H9 (cell line): Measurements from ENCODE around the gene OR2M2. TPM values are rescaled to one million over a fixed set of nuclear protein-coding genes. Genes with fewer than 3 reads are reported as not detected.

Source experiments
- DNase-seq: peaks from one replicate; pipeline ENCODE4 v3.0.0-alpha.2; 2017
- H2AFZ ChIP-seq: one replicate; pipeline ENCODE4 v1.6.1; 2013; ENCODE audit warnings: mild to moderate bottlenecking, low read length, control low read depth, moderate library complexity
- H2AK5ac ChIP-seq: 2 replicates; pipeline ENCODE4 v1.6.1; 2013; ENCODE audit warnings: low read length, control low read depth, mixed read lengths; ENCODE audit not compliant: insufficient read length
- H2BK120ac ChIP-seq: one replicate; pipeline ENCODE4 v1.6.1; 2013; ENCODE audit warnings: low read depth, mild to moderate bottlenecking, low read length, control low read depth, inconsistent platforms; ENCODE audit not compliant: poor library complexity, severe bottlenecking
- H2BK12ac ChIP-seq: 2 replicates; pipeline ENCODE4 v1.6.1; 2013; ENCODE audit warnings: low read length, control low read depth, mixed read lengths, low read depth; ENCODE audit not compliant: insufficient read length
- H2BK15ac ChIP-seq: 2 replicates; pipeline ENCODE4 v1.6.1; 2013; ENCODE audit warnings: low read depth, low read length, control low read depth
- H2BK20ac ChIP-seq: one replicate; pipeline ENCODE4 v1.6.1; 2013; ENCODE audit warnings: low read depth, mild to moderate bottlenecking, low read length, control low read depth, inconsistent platforms; ENCODE audit not compliant: poor library complexity, severe bottlenecking
- H2BK5ac ChIP-seq: 2 replicates; pipeline ENCODE4 v1.6.1; 2013; ENCODE audit warnings: low read length, control low read depth, mixed read lengths; ENCODE audit not compliant: insufficient read length
- H3K14ac ChIP-seq: 2 replicates; pipeline ENCODE4 v1.6.1; 2013; ENCODE audit warnings: low read length, control low read depth; ENCODE audit not compliant: insufficient read depth
- H3K18ac ChIP-seq: 2 replicates; pipeline ENCODE4 v1.6.1; 2013; ENCODE audit warnings: low read depth, mild to moderate bottlenecking, mixed read lengths, low read length, control low read depth; ENCODE audit not compliant: insufficient read length
- H3K23ac ChIP-seq: 2 replicates; pipeline ENCODE4 v1.6.1; 2013; ENCODE audit warnings: low read length, control low read depth, mixed read lengths, low read depth; ENCODE audit not compliant: insufficient read length
- H3K23me2 ChIP-seq: 2 replicates; pipeline ENCODE4 v1.6.1; 2013; ENCODE audit warnings: low read depth, mild to moderate bottlenecking, mixed read lengths, low read length, control low read depth; ENCODE audit not compliant: insufficient read length, poor library complexity, severe bottlenecking
- H3K27ac ChIP-seq: 2 replicates; pipeline ENCODE4 v1.5.1; 2013; ENCODE audit warnings: low read length, control low read depth, mixed read lengths, low read depth; ENCODE audit not compliant: insufficient read length
- H3K27me3 ChIP-seq: 2 replicates; pipeline ENCODE4 v1.6.1; 2013; ENCODE audit warnings: low read length, control low read depth, inconsistent platforms; ENCODE audit not compliant: insufficient read depth
- H3K4ac ChIP-seq: 2 replicates; pipeline ENCODE4 v1.6.1; 2013; ENCODE audit warnings: low read depth, mild to moderate bottlenecking, control low read depth, inconsistent platforms, low read length, moderate library complexity
- H3K4me1 ChIP-seq: 2 replicates; pipeline ENCODE4 v1.6.1; 2013; ENCODE audit warnings: low read length, control low read depth, inconsistent platforms; ENCODE audit not compliant: insufficient read depth
- H3K4me2 ChIP-seq: 2 replicates; pipeline ENCODE4 v1.6.1; 2013; ENCODE audit warnings: low read length, control low read depth, mixed read lengths; ENCODE audit not compliant: insufficient read length, insufficient read depth
- H3K56ac ChIP-seq: 2 replicates; pipeline ENCODE4 v1.6.1; 2013; ENCODE audit warnings: low read depth, mild to moderate bottlenecking, mixed read lengths, low read length, control low read depth; ENCODE audit not compliant: insufficient read length
- H3K79me1 ChIP-seq: 2 replicates; pipeline ENCODE4 v1.6.1; 2013; ENCODE audit warnings: low read depth, mild to moderate bottlenecking, moderate library complexity, low read length, control low read depth, inconsistent platforms; ENCODE audit not compliant: insufficient read depth, poor library complexity, severe bottlenecking
- H3K79me2 ChIP-seq: 2 replicates; pipeline ENCODE4 v1.6.1; 2013; ENCODE audit warnings: low read length, control low read depth, inconsistent platforms; ENCODE audit not compliant: insufficient read depth
- H3K9ac ChIP-seq: 2 replicates; pipeline ENCODE4 v1.6.1; 2013; ENCODE audit warnings: low read length, control low read depth, mixed read lengths; ENCODE audit not compliant: insufficient read length; ENCODE audit errors: extremely low read depth
- H3K9me3 ChIP-seq: one replicate; pipeline ENCODE4 v1.6.1; 2013; ENCODE audit warnings: low read depth, low read length, inconsistent platforms; ENCODE audit not compliant: control insufficient read depth
- H3T11ph ChIP-seq: one replicate; pipeline ENCODE4 v1.6.1; 2013; ENCODE audit warnings: mild to moderate bottlenecking, low read length, control low read depth, inconsistent platforms
- H4K20me1 ChIP-seq: one replicate; pipeline ENCODE4 v1.6.1; 2013; ENCODE audit not compliant: control insufficient read depth, insufficient read length, insufficient read depth
- H4K5ac ChIP-seq: 2 replicates; pipeline ENCODE4 v1.6.1; 2013; ENCODE audit warnings: low read depth, mild to moderate bottlenecking, mixed read lengths, low read length, control low read depth; ENCODE audit not compliant: insufficient read length
- H4K8ac ChIP-seq: replicated peaks from 2 replicates; pipeline ENCODE4 v1.6.1; 2013; ENCODE audit warnings: low read length, control low read depth, mixed read lengths, low read depth; ENCODE audit not compliant: insufficient read length
- H4K91ac ChIP-seq: 2 replicates; pipeline ENCODE4 v1.6.1; 2013; ENCODE audit warnings: low read depth, mild to moderate bottlenecking, moderate library complexity, mixed read lengths, low read length, control low read depth; ENCODE audit not compliant: insufficient read length
- H3K27ac Mint-ChIP-seq, 3 experiments: 2 replicates in 2 of 3; 3 replicates in 1 of 3; pipeline ENCODE4 v1.8.0; 2020 to 2021; ENCODE audit warnings: mixed read lengths in 3 of 3, mild to moderate bottlenecking in 1 of 3, moderate library complexity in 1 of 3
- H3K27me3 Mint-ChIP-seq: 2 replicates; pipeline ENCODE4 v1.8.0; 2021; ENCODE audit warnings: low read depth, mild to moderate bottlenecking, moderate library complexity, mixed read lengths
- H3K36me3 Mint-ChIP-seq, 3 experiments: 2 replicates in 2 of 3; 3 replicates in 1 of 3; pipeline ENCODE4 v1.8.0; 2020 to 2021; ENCODE audit warnings: low read depth in 3 of 3, mixed read lengths in 3 of 3; ENCODE audit not compliant: insufficient read depth in 1 of 3
- H3K4me1 Mint-ChIP-seq, 2 experiments: 2 replicates each; pipeline ENCODE4 v1.8.0; 2020; ENCODE audit warnings: mixed read lengths in 2 of 2
- H3K4me3 Mint-ChIP-seq, 2 experiments: 2 replicates in 1 of 2; 3 replicates in 1 of 2; pipeline ENCODE4 v1.8.0; 2020 to 2021; ENCODE audit warnings: mild to moderate bottlenecking in 2 of 2, mixed read lengths in 2 of 2, moderate library complexity in 1 of 2
- H3K9me3 Mint-ChIP-seq, 2 experiments: 2 replicates in 1 of 2; 3 replicates in 1 of 2; pipeline ENCODE4 v1.8.0; 2020; ENCODE audit warnings: mild to moderate bottlenecking in 2 of 2, mixed read lengths in 2 of 2, moderate library complexity in 1 of 2
- CTCF ChIP-seq: fragments of 200-600 bp; sonication (generic); conservative IDR thresholded peaks from 3 replicates; pipeline ENCODE4 v1.8.0; 2021; ENCODE audit warnings: antibody characterized with exemption, mild to moderate bottlenecking
- WGBS: extraction: QIAGEN DNeasy Blood & Tissue Kit; methylation state at CpG from one replicate; pipeline ENCODE4 v1.1.7; 2013; ENCODE audit warnings: missing lambda C conversion rate, low lambda C conversion rate, mixed read lengths; ENCODE audit not compliant: insufficient read length; ENCODE audit errors: extremely low coverage; 5-methylcytosine and 5-hydroxymethylcytosine counted together
- total RNA-seq: library from RNA; stranded (reverse); gene quantifications from 2 replicates; pipeline ENCODE4 v1.2.1, GENCODE V29; 2021

OR2M2 gene
- total RNA-seq, 1 experiment from 2014 or later = not detected

- no peak overlapping the region for H2BK120ac ChIP-seq
- H2BK5ac ChIP-seq = no peak overlapping the region
- H3K56ac ChIP-seq = no peak overlapping the region
- Mint-ChIP-seq H3K9me3 (peaks cover 85 to 87% of the 10 kb centered on the region in 2 experiments), H3K4me3 (no peak overlapping the region), H3K27me3 (peaks cover 3% of the 10 kb centered on the region), H3K27ac (no peak overlapping the region), H3K36me3 (peaks cover 2 to 37% (median 16%) of the 10 kb centered on the region in 3 experiments; a peak in 5 of 7 replicates), H3K4me1 (no peaks in the 10 kb centered on the region)
- H3K4me2 ChIP-seq = no peak overlapping the region
- no peak overlapping the region for H4K5ac ChIP-seq
- H3K9ac ChIP-seq = no peak overlapping the region
- no peak overlapping the region for H4K8ac ChIP-seq
- H2BK20ac ChIP-seq = no peak overlapping the region
- no peak overlapping the region for H3K27ac ChIP-seq
- H3K23ac ChIP-seq = no peak overlapping the region
- no peak overlapping the region for H3K4ac ChIP-seq
- no peak overlapping the region for H2BK12ac ChIP-seq
- no peaks in the 10 kb centered on the region for H3K23me2 ChIP-seq
- no peaks in the 10 kb centered on the region for H3K27me3 ChIP-seq
- H4K20me1 ChIP-seq = no peaks in the 10 kb centered on the region
- H3K4me1 ChIP-seq = no peaks in the 10 kb centered on the region
- no peak for DNase-seq
- no peak overlapping the region for H2AFZ ChIP-seq
- WGBS = no CpG with 5 or more reads among the region's 11 CpGs
- no peaks in the 10 kb centered on the region for H3K79me1 ChIP-seq
- H3K18ac ChIP-seq = no peak overlapping the region
- H2BK15ac ChIP-seq = no peak overlapping the region
- no peak overlapping the region for H3K14ac ChIP-seq
- no peak overlapping the region for H3T11ph ChIP-seq
- no peak overlapping the region for H2AK5ac ChIP-seq
- no peak for TF ChIP-seq CTCF
- H3K79me2 ChIP-seq = no peaks in the 10 kb centered on the region
- H3K9me3 ChIP-seq = peaks cover 49% of the 10 kb centered on the region
- H4K91ac ChIP-seq = no peak overlapping the region
Observed at GRCh38 chr1:248189026-248189425, 14.4 kb downstream of the OR2M2 start.
